GM21737 (cell line): ENCODE results near the gene GNG10.
"Not testable (repeated sequence)": the region's sequence is repeated elsewhere in the genome, so short reads cannot be mapped to it uniquely, and the experiment has no call there.

Experiments used
- ATAC-seq: cut with Tn5 transposase; IDR thresholded peaks from one replicate; pipeline ENCODE4 v1.9.1; 2021; ENCODE audit warnings: mild to moderate bottlenecking, moderate library complexity; ENCODE audit not compliant: unreplicated experiment

GNG10 gene

DNA sequence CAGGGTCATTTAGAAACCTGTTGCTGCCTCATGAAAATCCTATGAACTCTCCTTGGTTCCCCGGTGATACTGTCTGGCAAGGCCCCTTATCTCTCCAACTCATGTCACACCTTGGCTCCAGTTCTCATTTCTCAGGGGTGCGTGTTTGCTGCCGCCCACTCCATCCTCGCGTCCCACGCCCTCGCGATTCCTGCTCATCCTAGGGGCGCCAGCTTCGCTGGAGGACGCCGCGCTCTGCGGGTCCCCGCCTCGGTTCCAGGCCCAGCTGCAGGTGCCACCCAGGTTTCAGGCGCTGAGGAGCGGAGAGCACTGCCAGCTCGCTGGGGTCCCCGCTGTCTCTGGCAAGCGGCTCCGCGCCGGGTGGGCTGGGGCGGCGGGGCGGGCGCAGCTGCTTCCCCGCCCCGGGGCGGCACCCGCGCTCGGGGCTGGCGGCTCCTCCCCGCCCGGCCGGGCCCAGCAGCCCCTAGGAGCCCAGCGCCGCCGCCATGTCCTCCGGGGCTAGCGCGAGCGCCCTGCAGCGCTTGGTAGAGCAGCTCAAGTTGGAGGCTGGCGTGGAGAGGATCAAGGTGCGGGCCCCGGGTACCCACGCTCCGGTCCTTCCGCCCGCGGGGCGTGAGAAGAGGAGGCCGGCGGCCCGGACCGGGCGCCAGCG, at the start of gene GNG10:
GNG10 (plus strand) TSS at position 456 of the 652 bp plus-strand sequence; CDS start at position 486, 30 bp downstream.
- peak; percentile 90 for ATAC-seq

DNA sequence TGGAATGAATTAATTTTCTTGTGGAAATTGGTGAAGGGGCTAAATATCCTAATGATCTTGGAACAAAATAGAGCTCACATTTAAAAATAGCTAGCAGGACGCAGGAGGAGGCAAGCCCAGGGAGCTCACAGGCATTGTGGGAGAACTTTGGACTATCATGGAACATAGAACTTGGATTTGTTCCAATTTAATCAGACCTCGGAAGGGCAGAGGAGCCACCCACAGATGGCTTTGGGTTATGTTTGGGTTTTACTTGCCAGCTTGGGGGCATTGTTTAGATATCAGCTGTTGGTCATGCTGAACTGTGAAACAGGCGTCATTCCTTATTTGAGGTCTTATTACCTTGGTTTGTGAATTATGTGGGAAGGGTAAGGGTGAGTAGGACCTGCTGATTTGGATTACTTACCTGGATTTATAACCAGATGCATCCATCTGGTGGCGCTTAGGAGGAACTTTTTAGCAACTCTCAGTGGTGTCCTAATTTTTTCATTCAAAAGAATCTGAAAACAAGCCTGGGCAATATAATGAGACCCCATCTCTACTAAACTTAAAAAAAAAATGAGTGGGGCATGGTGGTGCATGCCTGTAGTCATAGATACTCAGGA, 47.9 kb upstream of the GNG10 start:
- ATAC-seq: no peak

DNA sequence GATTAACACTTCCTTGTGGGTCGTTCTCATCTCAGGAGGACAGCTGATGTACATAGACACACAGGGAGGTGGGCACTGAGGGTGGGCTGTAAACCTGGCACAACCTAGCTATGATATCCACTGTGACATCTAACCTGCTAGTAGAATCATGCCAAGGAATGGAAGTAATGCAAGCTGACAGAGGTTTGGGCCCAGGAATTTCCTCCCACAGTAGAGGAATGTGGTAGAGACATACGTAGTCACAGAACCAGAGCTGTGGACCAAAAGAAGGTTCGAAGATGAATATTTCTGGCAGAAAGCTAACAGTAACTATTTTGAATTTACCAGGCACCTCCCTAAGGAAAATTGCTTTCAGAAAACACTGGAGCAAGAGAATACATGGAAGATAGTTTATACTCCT, 45.5 kb upstream of the GNG10 start:
- ATAC-seq: no peak

DNA sequence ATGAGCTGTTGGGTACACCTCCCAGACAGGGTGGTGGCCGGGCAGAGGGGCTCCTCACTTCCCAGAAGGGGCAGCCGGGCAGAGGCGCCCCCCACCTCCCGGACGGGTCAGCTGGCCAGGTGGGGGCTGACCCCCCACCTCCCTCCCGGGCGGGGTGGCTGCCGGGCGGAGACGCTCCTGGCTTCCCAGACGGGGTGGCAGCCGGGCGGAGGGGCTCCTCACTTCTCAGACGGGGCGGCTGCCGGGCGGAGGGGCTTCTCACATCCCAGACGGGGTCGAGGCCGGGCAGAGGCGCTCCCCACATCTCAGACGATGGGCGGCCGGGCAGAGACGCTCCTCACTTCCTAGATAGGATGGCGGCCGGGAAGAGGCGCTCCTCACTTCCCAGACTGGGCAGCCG, 44.1 kb upstream of the GNG10 start:
- not testable (repeated sequence) for ATAC-seq

- ATAC-seq: no peak
Observed at GRCh38 chr9:111621895-111622480, 39.4 kb upstream of the GNG10 start.

DNA sequence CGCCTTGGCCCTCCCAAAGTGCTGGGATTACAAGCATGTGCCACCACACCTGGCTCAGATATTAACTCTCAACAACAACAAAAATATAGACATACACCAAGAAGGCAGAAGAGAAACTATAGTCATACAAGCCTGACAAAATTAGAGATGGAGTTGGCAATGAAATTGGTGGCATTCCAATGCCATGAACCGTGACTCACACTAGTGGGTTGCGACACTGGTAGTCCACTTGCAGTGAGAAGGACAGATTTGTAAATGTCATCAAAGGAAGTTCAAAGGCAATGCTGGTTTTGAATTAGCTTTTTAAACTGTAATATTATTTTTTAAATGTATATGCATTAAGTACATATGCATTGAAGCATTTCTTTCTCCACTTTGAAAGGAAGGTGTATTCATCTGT, 38.8 kb upstream of the GNG10 start:
- no peak for ATAC-seq

GRCh38 chr9:111627260-111627963, 34.0 kb upstream of the GNG10 start:
- no peak for ATAC-seq

DNA sequence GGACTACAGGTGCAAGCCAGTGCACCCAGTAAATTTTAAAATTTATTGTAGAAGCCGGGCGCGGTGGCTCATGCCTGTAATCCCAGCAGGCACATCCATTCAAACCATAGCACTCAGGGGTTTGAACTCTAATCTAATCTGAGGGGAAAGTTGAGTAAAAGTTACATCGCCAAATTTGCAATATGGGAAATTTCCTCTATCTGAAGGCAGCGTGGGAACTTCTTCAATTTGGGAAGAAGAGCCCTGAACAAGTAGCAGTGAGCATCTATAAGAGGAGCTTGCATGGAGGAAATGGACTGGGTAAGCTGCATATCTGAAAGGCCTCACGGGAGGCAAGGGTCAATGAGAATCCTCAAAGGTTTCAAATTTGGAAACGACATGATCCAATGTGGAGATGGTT, 33.0 kb upstream of the GNG10 start:
- ATAC-seq: no peak

- ATAC-seq: peak; percentile 25
Observed at GRCh38 chr9:111630182-111630963, 31.0 kb upstream of the GNG10 start.

DNA sequence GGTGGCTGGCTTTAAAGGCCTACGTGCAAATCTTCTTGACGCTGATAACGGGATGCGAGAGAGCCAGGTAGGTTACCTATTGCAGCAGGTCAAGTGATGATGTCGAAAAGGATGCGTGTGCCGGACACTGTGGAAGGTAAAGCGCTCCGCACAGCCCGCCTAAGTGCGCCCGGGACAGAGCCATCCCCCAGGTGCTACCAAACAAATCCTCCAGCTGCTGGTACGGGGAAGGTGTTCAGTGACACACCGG, 30.5 kb upstream of the GNG10 start:
- ATAC-seq: no peak

GRCh38 chr9:111631214-111631971, 30.0 kb upstream of the GNG10 start, which contains the start of gene DNAJC25:
TSS of gene DNAJC25 (plus strand) at chr9:111631334. CDS start at chr9:111631408, 74 bp downstream.
- peak; percentile 98 for ATAC-seq

GRCh38 chr9:111632060-111632459, 29.3 kb upstream of the GNG10 start:
- ATAC-seq: no peak

GRCh38 chr9:111632695-111633388, 28.6 kb upstream of the GNG10 start:
- no peak for ATAC-seq

DNA sequence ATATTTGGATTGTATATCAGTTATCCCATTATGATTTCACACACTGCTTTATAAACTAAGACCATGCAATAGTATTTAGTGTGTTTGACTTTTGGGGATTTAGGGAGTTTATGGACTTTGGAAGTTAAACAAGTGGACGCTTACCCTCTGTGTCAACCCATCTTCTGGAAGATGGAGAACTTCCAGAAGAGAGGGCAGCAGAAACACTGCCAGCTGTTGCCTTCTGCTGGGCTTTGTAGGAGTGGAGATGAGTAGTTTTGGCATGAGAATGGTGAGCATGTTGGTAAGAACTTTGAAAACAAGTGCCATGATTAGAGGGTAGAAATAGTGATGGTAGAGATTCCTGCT, 28.0 kb upstream of the GNG10 start:
- ATAC-seq: no peak

DNA sequence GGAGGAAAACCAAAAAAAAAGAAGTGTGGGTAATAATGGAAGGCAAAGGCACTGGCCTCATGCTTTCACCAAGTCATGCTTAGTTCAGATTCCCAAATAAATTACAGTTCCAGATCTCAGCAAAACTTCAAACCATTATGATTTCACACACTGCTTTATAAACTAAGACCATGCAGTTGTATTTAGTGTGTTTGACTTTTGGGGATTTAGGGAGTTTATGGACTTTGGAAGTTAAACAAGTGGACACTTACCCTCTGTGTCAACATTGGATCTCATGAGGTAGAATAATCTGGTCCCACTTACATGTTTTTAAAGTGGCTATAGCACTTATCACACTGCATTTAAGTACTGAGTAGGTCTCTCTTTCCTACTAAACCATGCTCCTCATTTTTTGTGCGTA, 26.5 kb upstream of the GNG10 start:
- no peak for ATAC-seq

DNA sequence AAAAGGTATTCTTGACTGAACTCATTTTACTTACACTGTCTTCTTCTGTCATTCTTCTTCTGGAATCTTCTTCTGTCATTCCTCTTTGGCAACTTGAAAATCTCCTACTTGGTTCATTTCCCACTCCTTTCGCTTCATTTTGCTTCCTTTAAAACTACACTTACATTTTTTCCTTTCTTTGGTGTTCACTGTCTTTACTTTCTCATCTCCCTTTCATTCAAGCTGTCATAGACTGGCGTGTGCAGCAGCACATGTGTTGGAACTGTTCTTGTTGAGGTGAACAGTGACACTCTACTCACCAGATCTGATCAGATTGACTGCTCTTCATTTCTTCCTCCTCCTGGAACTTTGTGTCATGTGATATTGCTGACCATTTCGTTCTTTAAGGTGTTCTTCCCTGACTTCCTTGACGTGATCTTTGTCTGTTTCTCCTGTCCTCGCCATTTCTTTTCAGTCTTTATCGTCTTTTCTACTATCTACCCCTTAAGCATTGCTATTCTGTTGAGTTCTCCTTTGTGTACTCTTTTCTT, 23.9 kb upstream of the GNG10 start:
- ATAC-seq: no peak

- ATAC-seq: no peak
Observed at GRCh38 chr9:111644195-111644772, 17.1 kb upstream of the GNG10 start.

DNA sequence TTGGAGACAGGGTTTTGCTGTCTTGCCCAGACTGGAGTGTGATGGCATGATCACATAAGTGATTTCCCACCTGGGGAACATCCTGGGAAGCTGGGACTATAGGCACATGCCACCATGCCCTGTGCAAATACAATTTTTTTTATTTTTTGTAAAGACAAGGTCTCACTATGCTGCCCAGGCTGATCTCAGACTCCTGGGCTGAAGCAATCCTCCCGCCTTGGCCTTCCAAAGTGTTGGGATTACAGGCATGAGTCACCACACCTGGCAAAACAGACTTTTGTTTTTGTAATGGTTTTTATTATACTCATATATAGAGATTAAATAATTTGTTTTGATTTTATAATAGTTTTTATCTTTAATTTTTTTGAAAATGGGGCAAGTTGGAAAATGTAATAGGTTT, 15.6 kb upstream of the GNG10 start:
- no peak for ATAC-seq

GRCh38 chr9:111646417-111646816, 15.0 kb upstream of the GNG10 start:
- no peak for ATAC-seq
